Kidney epithelial cell (primary cell): ENCODE measurements around the gene ABHD15. TPM values are rescaled to one million over a fixed set of nuclear protein-coding genes. Genes with fewer than 3 reads are reported as not detected.
A peak's percentile ranks its signal among the peaks of the same experiment; 100 is the strongest.

Experiments
- DNase-seq: peaks from one replicate; pipeline ENCODE4 v3.0.0-alpha.2; 2010; ENCODE audit warnings: low read depth
- H3K27me3 ChIP-seq: 2 replicates; pipeline ENCODE4 v1.6.0; 2011; ENCODE audit warnings: low read length; ENCODE audit not compliant: control insufficient read depth, insufficient read depth
- H3K36me3 ChIP-seq: 2 replicates; pipeline ENCODE4 v1.5.1; 2011; ENCODE audit warnings: low read length; ENCODE audit not compliant: control insufficient read depth, insufficient read depth
- H3K4me3 ChIP-seq: 2 replicates; pipeline ENCODE4 v1.5.1; 2011; ENCODE audit warnings: low read depth, mild to moderate bottlenecking, control low read depth, low read length
- CTCF ChIP-seq: IDR thresholded peaks from 2 replicates; pipeline ENCODE4 v1.5.1; 2011; ENCODE audit warnings: mild to moderate bottlenecking, moderate library complexity, low read length, control low read depth, inconsistent platforms; ENCODE audit not compliant: insufficient read depth, poor library complexity, severe bottlenecking
- total RNA-seq: library from RNA; depleted of rRNA; stranded (reverse); fragments of >200 nt; gene quantifications from 2 replicates; pipeline ENCODE4 v1.2.3, GENCODE V29; 2015

The ABHD15 gene
- total RNA-seq, 1 donor from 2014 or later: 8.3 TPM

GRCh38 chr17:29588562-29589411 lies 21.9 kb upstream of the ABHD15 start:
- no peak for DNase-seq
- Histone ChIP-seq H3K36me3 (no peaks in the 10 kb centered on the region), H3K4me3 (peak overlapping the region; percentile 73), H3K27me3 (no peaks in the 10 kb centered on the region)
- no peak for TF ChIP-seq CTCF

GRCh38 chr17:29588017-29588561 lies 21.3 kb upstream of the ABHD15 start:
- H3K27me3 ChIP-seq: no peaks in the 10 kb centered on the region
- DNase-seq: no peak
- H3K4me3 ChIP-seq: peak overlapping the region; percentile 73
- no peak for TF ChIP-seq CTCF
- no peaks in the 10 kb centered on the region for H3K36me3 ChIP-seq

- Histone ChIP-seq H3K27me3 (no peaks in the 10 kb centered on the region), H3K4me3 (peak overlapping the region; percentile 73), H3K36me3 (no peaks in the 10 kb centered on the region)
- no peak for TF ChIP-seq CTCF
- no peak for DNase-seq
Measured at GRCh38 chr17:29587591-29587990, 20.8 kb upstream of the ABHD15 start.

- Histone ChIP-seq H3K4me3 (no peak overlapping the region), H3K27me3 (no peaks in the 10 kb centered on the region), H3K36me3 (no peaks in the 10 kb centered on the region)
- TF ChIP-seq CTCF: no peak
- no peak for DNase-seq
Measured at GRCh38 chr17:29586676-29587469, 20.0 kb upstream of the ABHD15 start.

GRCh38 chr17:29585080-29585751 lies 18.4 kb upstream of the ABHD15 start:
- Histone ChIP-seq H3K4me3 (no peak overlapping the region), H3K36me3 (no peaks in the 10 kb centered on the region), H3K27me3 (no peaks in the 10 kb centered on the region)
- TF ChIP-seq CTCF: peak; percentile 31
- no peak for DNase-seq
